Right cardiac atrium (tissue), 5 donors: Measurements from ENCODE around the gene BPIFB6. TPM values are rescaled to one million over a fixed set of nuclear protein-coding genes. Genes with fewer than 3 reads are reported as not detected.

Experiments used
- ATAC-seq, 2 donors: fragments of 200-7000 bp; cut with Tn5 transposase; one replicate each; pipeline versions ENCODE4 v1.8.0 to v1.9.1; 2020; ENCODE audit warnings: moderate library complexity in 2 of 2, mild to moderate bottlenecking in 1 of 2
- DNase-seq, 3 donors: peaks; one replicate each; pipeline ENCODE4 v3.0.0-alpha.2; 2020
- H3K27ac ChIP-seq: one replicate; pipeline ENCODE4 v1.5.1; 2013; ENCODE audit warnings: mild to moderate bottlenecking, low read length, control low read depth, moderate library complexity
- H3K27me3 ChIP-seq: one replicate; pipeline ENCODE4 v1.6.1; 2013; ENCODE audit not compliant: control insufficient read depth, insufficient read depth
- H3K4me1 ChIP-seq: one replicate; pipeline ENCODE4 v1.6.1; 2013; ENCODE audit warnings: low read length; ENCODE audit not compliant: control insufficient read depth, insufficient read depth
- H3K4me3 ChIP-seq: one replicate; pipeline ENCODE4 v1.5.1; 2013; ENCODE audit warnings: low read length, control low read depth
- H3K9me3 ChIP-seq: one replicate; pipeline ENCODE4 v1.6.1; 2013; ENCODE audit warnings: low read length; ENCODE audit not compliant: control insufficient read depth
- WGBS: extraction: QIAGEN DNeasy Blood & Tissue Kit; methylation state at CpG from one replicate; pipeline ENCODE4 v1.1.7; 2013; 5-methylcytosine and 5-hydroxymethylcytosine counted together
- intact Hi-C, 4 donors: fragments of 100-400 bp; cut with DNase I; formaldehyde crosslinking; loops; one replicate each; pipeline versions ENCODE4 v1.11.0 to v1.14.0; 2022 to 2023
- polyA plus RNA-seq: library from polyadenylated mRNA; stranded (reverse); fragments of 200-250 nt; gene quantifications from one replicate; pipeline ENCODE4 v1.2.3, GENCODE V29; 2013
- total RNA-seq, 4 donors: library from RNA; stranded (reverse); fragmentation: NEBNext Ultra II Directional; extraction: Animal tissue kit (Norgen Biotek cat#: 25700); gene quantifications; one replicate each; pipeline ENCODE4 v1.2.1, GENCODE V29; 2021
- donor health status: healthy with polysubstance abuse.
- donor health status: DM: no; HTN: yes; CAD: no.
- donor health status: DM: no; HTN: no; CAD: no.
- donor health status: DM: no; HTN: yes; CAD: no; lungs with severe emphysema.
- donor health status: DM: yes; HTN: yes; CAD: no.

BPIFB6 gene
- total and polyA plus RNA-seq, 5 donors = not detected

GRCh38 chr20:33083544-33084340 is 52.3 kb downstream of the BPIFB6 start:
- Histone ChIP-seq H3K27ac (no peak overlapping the region), H3K9me3 (no peaks in the 10 kb centered on the region), H3K27me3 (no peaks in the 10 kb centered on the region), H3K4me1 (no peaks in the 10 kb centered on the region), H3K4me3 (no peak overlapping the region)
- 93% methylated on average over 20 of the region's 20 CpGs for WGBS
- DNase-seq (no peak), ATAC-seq (no peak)
- intact Hi-C loops = loop anchor here in 1 of 4 donors (10.0 kb wide), 1 partner anchor 289 kb away; no protein-coding TSS in a partner anchor

GRCh38 chr20:33084722-33085121 is 53.3 kb downstream of the BPIFB6 start:
- ATAC-seq = no peak
- WGBS = 90% methylated on average over 15 of the region's 15 CpGs
- no peaks in the 10 kb centered on the region for H3K4me1 ChIP-seq

GRCh38 chr20:33086052-33086722 is 54.7 kb downstream of the BPIFB6 start:
- no peak for ATAC-seq
- H3K9me3 ChIP-seq = no peaks in the 10 kb centered on the region
- intact Hi-C loops = loop anchor here in 1 of 4 donors (10.0 kb wide), 1 partner anchor 291 kb away; no protein-coding TSS in a partner anchor
- no peak for DNase-seq
- no peak overlapping the region for H3K4me3 ChIP-seq
- H3K27ac ChIP-seq = no peak overlapping the region
- WGBS = 75% methylated on average over 14 of the region's 14 CpGs
- H3K27me3 ChIP-seq = no peaks in the 10 kb centered on the region
- H3K4me1 ChIP-seq = no peaks in the 10 kb centered on the region

More at GRCh38 chr20:33084722-33085121, 53.3 kb downstream of the BPIFB6 start:
- Histone ChIP-seq H3K9me3 (no peaks in the 10 kb centered on the region), H3K27me3 (no peaks in the 10 kb centered on the region), H3K27ac (no peak overlapping the region), H3K4me3 (no peak overlapping the region)
- intact Hi-C loops = loop anchor here in 1 of 4 donors (10.0 kb wide), 1 partner anchor 290 kb away; no protein-coding TSS in a partner anchor
- DNase-seq = no peak

- Histone ChIP-seq H3K4me3 (no peak overlapping the region), H3K4me1 (no peaks in the 10 kb centered on the region), H3K9me3 (no peaks in the 10 kb centered on the region), H3K27ac (no peak overlapping the region), H3K27me3 (no peaks in the 10 kb centered on the region)
- ATAC-seq (no peak), DNase-seq (no peak)
- intact Hi-C loops = loop anchor here in 2 of 4 donors (5.0 to 10.0 kb wide), 3 partner anchors 184 to 296 kb away; no protein-coding TSS in a partner anchor
- 73% methylated on average over 3 of the region's 3 CpGs for WGBS
Measured at GRCh38 chr20:33091147-33091546, 59.7 kb downstream of the BPIFB6 start.

GRCh38 chr20:33091693-33092092 is 60.2 kb downstream of the BPIFB6 start:
- 87% methylated on average over 3 of the region's 3 CpGs for WGBS
- intact Hi-C loops = loop anchor here in 2 of 4 donors (5.0 to 10.0 kb wide), 3 partner anchors 184 to 297 kb away; no protein-coding TSS in a partner anchor

GRCh38 chr20:33092361-33092760 is 60.9 kb downstream of the BPIFB6 start:
- H3K4me3 ChIP-seq = no peak overlapping the region
- DNase-seq (no peak), ATAC-seq (no peak)
- no peaks in the 10 kb centered on the region for H3K4me1 ChIP-seq
- H3K9me3 ChIP-seq = no peaks in the 10 kb centered on the region
- intact Hi-C loops = loop anchor here in 2 of 4 donors (5.0 to 10.0 kb wide), 3 partner anchors 185 to 298 kb away; no protein-coding TSS in a partner anchor
- no peak overlapping the region for H3K27ac ChIP-seq
- WGBS = 81% methylated on average over 3 of the region's 3 CpGs
- H3K27me3 ChIP-seq = no peaks in the 10 kb centered on the region

More at GRCh38 chr20:33091693-33092092, 60.2 kb downstream of the BPIFB6 start:
- H3K4me3 ChIP-seq = no peak overlapping the region
- H3K4me1 ChIP-seq = no peaks in the 10 kb centered on the region
- no peaks in the 10 kb centered on the region for H3K27me3 ChIP-seq
- no peak for ATAC-seq
- no peak for DNase-seq
- no peaks in the 10 kb centered on the region for H3K9me3 ChIP-seq
- no peak overlapping the region for H3K27ac ChIP-seq

GRCh38 chr20:33093074-33093473 is 61.6 kb downstream of the BPIFB6 start:
- H3K9me3 ChIP-seq = no peaks in the 10 kb centered on the region
- no peaks in the 10 kb centered on the region for H3K27me3 ChIP-seq
- H3K4me1 ChIP-seq = no peaks in the 10 kb centered on the region
- intact Hi-C loops = loop anchor here in 2 of 4 donors (5.0 to 10.0 kb wide), 3 partner anchors 186 to 298 kb away; no protein-coding TSS in a partner anchor
- H3K27ac ChIP-seq = no peak overlapping the region
- WGBS = 84% methylated on average over 1 of the region's 1 CpG
- H3K4me3 ChIP-seq = no peak overlapping the region
- no peak for ATAC-seq
- DNase-seq = no peak

GRCh38 chr20:33093582-33093981 is 62.1 kb downstream of the BPIFB6 start:
- H3K27me3 ChIP-seq = no peaks in the 10 kb centered on the region
- no peaks in the 10 kb centered on the region for H3K9me3 ChIP-seq
- H3K4me1 ChIP-seq = no peaks in the 10 kb centered on the region
- no peak overlapping the region for H3K27ac ChIP-seq
- DNase-seq (no peak), ATAC-seq (no peak)
- H3K4me3 ChIP-seq = no peak overlapping the region
- intact Hi-C loops = loop anchor here in 2 of 4 donors (5.0 to 10.0 kb wide), 3 partner anchors 186 to 299 kb away; no protein-coding TSS in a partner anchor
- 52% methylated on average over 1 of the region's 1 CpG for WGBS

Other genes with a start within 250 kb of the BPIFB6 start
- 100 to 1,000 TPM in 1 of 4 donors, 10 to 100 TPM in 3; 71.9 to 110 (median 84.3) TPM for gene MAPRE1, start 211.7 kb upstream of the BPIFB6 start, total RNA-seq
- gene MAPRE1, start 211.7 kb upstream of the BPIFB6 start, polyA plus RNA-seq = 47.0 TPM
- gene EFCAB8, start 172.7 kb upstream of the BPIFB6 start, total RNA-seq = under 1 TPM in 2 of 4 donors, not detected in 2; 0.20 to 0.64 TPM
- gene EFCAB8, start 172.7 kb upstream of the BPIFB6 start, polyA plus RNA-seq = not detected
- not detected for gene SUN5, start 27.2 kb upstream of the BPIFB6 start, total RNA-seq
- gene SUN5, start 27.2 kb upstream of the BPIFB6 start, polyA plus RNA-seq = not detected
- gene BPIFB2, start 23.9 kb upstream of the BPIFB6 start, total RNA-seq = not detected
- not detected for gene BPIFB2, start 23.9 kb upstream of the BPIFB6 start, polyA plus RNA-seq
- gene BPIFB3, start 22.3 kb downstream of the BPIFB6 start, total RNA-seq = not detected
- not detected for gene BPIFB3, start 22.3 kb downstream of the BPIFB6 start, polyA plus RNA-seq
- under 1 TPM in 2 of 4 donors, not detected in 2; 0.62 to 0.69 TPM for gene BPIFB4, start 48.0 kb downstream of the BPIFB6 start, total RNA-seq
- gene BPIFB4, start 48.0 kb downstream of the BPIFB6 start, polyA plus RNA-seq = not detected
- gene BPIFA2, start 136.5 kb downstream of the BPIFB6 start, total RNA-seq = not detected
- gene BPIFA2, start 136.5 kb downstream of the BPIFB6 start, polyA plus RNA-seq = not detected
- gene BPIFA3, start 185.7 kb downstream of the BPIFB6 start, total RNA-seq = not detected
- not detected for gene BPIFA3, start 185.7 kb downstream of the BPIFB6 start, polyA plus RNA-seq
- gene BPIFA1, start 204.3 kb downstream of the BPIFB6 start, total RNA-seq = not detected
- not detected for gene BPIFA1, start 204.3 kb downstream of the BPIFB6 start, polyA plus RNA-seq